ENCODE results near the gene IFITM1. TPM values are rescaled to one million over a fixed set of nuclear protein-coding genes. Genes with fewer than 3 reads are reported as not detected.
"Not testable (repeated sequence)": the region's sequence is repeated elsewhere in the genome, so short reads cannot be mapped to it uniquely, and the experiment has no call there.

Gene IFITM1
- total and polyA plus RNA-seq, 2 experiments from 2014 or later: 98.0 to 159 TPM

GRCh38 chr11:315516-315994, 1.7 kb downstream of the IFITM1 start:
- Histone ChIP-seq H3K79me2 (peaks cover 36% of the 10 kb centered on the region), H3K4me3 (peak overlapping the region; percentile 33)

GRCh38 chr11:316031-316701, 2.3 kb downstream of the IFITM1 start:
- H3K4me2 ChIP-seq: peak overlapping the region; percentile 84
- DNase-seq (ENCODE audit: low spot score): no peak

More at GRCh38 chr11:315516-315994, 1.7 kb downstream of the IFITM1 start:
- H2AFZ ChIP-seq: no peak overlapping the region
- H3K4me2 ChIP-seq: peak overlapping the region; percentile 84
- peaks cover 42% of the 10 kb centered on the region for H3K4me1 ChIP-seq (ENCODE audit: insufficient read depth)
- H3K27me3 ChIP-seq: peaks cover 14% of the 10 kb centered on the region
- H3K9me3 ChIP-seq (ENCODE audit: low read depth): no peaks in the 10 kb centered on the region
- WGBS (ENCODE audit: low lambda C conversion rate, missing lambda C conversion rate): 38% methylated on average over 25 of the region's 32 CpGs
- no peaks in the 10 kb centered on the region for H3K9me2 ChIP-seq (replicated peaks; ENCODE audit: insufficient read depth)
- TF ChIP-seq EZH2 (IDR thresholded peaks at IDR 0.05; ENCODE audit: borderline replicate concordance) (no peak), EZH2phosphoT487 (IDR thresholded peaks at IDR 0.05; ENCODE audit: low read depth, severe bottlenecking, unreplicated experiment) (no peak), CTCF (IDR thresholded peaks at IDR 0.05; ENCODE audit: poor library complexity) (no peak)
- H3K36me3 ChIP-seq (replicated peaks; ENCODE audit: insufficient read depth, low read depth): no peaks in the 10 kb centered on the region
- peak overlapping the region; percentile 28 for H3K27ac ChIP-seq
- DNase-seq (ENCODE audit: low spot score): no peak
- no peaks in the 10 kb centered on the region for H4K20me1 ChIP-seq (ENCODE audit: insufficient read depth, poor library complexity, severe bottlenecking)

GRCh38 chr11:316891-317301, 3.1 kb downstream of the IFITM1 start:
- no peak for DNase-seq (ENCODE audit: low spot score)
- Histone ChIP-seq H3K4me2 (peak overlapping the region; percentile 84), H3K79me2 (peaks cover 37% of the 10 kb centered on the region), H3K4me3 (no peak overlapping the region), H3K9me2 (replicated peaks; ENCODE audit: insufficient read depth) (no peaks in the 10 kb centered on the region), H2AFZ (no peak overlapping the region), H3K27me3 (peaks cover 14% of the 10 kb centered on the region), H3K36me3 (replicated peaks; ENCODE audit: insufficient read depth, low read depth) (no peaks in the 10 kb centered on the region), H3K4me1 (ENCODE audit: insufficient read depth) (peaks cover 42% of the 10 kb centered on the region), H3K9me3 (ENCODE audit: low read depth) (no peaks in the 10 kb centered on the region), H3K27ac (no peak overlapping the region), H4K20me1 (ENCODE audit: insufficient read depth, poor library complexity, severe bottlenecking) (no peaks in the 10 kb centered on the region)
- 37% methylated on average over 7 of the region's 7 CpGs for WGBS (ENCODE audit: low lambda C conversion rate, missing lambda C conversion rate)
- TF ChIP-seq CTCF (IDR thresholded peaks at IDR 0.05; ENCODE audit: poor library complexity) (no peak), EZH2 (IDR thresholded peaks at IDR 0.05; ENCODE audit: borderline replicate concordance) (no peak), EZH2phosphoT487 (IDR thresholded peaks at IDR 0.05; ENCODE audit: low read depth, severe bottlenecking, unreplicated experiment) (no peak)

More at GRCh38 chr11:316031-316701, 2.3 kb downstream of the IFITM1 start:
- H3K9me3 ChIP-seq (ENCODE audit: low read depth): no peaks in the 10 kb centered on the region
- no peak overlapping the region for H3K27ac ChIP-seq
- H3K4me3 ChIP-seq: peak overlapping the region; percentile 33
- H2AFZ ChIP-seq: no peak overlapping the region
- H4K20me1 ChIP-seq (ENCODE audit: insufficient read depth, poor library complexity, severe bottlenecking): no peaks in the 10 kb centered on the region
- 9% methylated on average over 43 of the region's 64 CpGs for WGBS (ENCODE audit: low lambda C conversion rate, missing lambda C conversion rate)
- peaks cover 45% of the 10 kb centered on the region for H3K4me1 ChIP-seq (ENCODE audit: insufficient read depth)
- H3K36me3 ChIP-seq (replicated peaks; ENCODE audit: insufficient read depth, low read depth): no peaks in the 10 kb centered on the region
- no peak for TF ChIP-seq CTCF (IDR thresholded peaks at IDR 0.05; ENCODE audit: poor library complexity)
- peak; percentile 66 for TF ChIP-seq EZH2phosphoT487 (IDR thresholded peaks at IDR 0.05; ENCODE audit: low read depth, severe bottlenecking, unreplicated experiment)
- peak; percentile 94 for TF ChIP-seq EZH2 (IDR thresholded peaks at IDR 0.05; ENCODE audit: borderline replicate concordance)
- peaks cover 37% of the 10 kb centered on the region for H3K79me2 ChIP-seq
- H3K9me2 ChIP-seq (replicated peaks; ENCODE audit: insufficient read depth): no peaks in the 10 kb centered on the region
- peaks cover 14% of the 10 kb centered on the region for H3K27me3 ChIP-seq

GRCh38 chr11:317668-318404, 4.0 kb downstream of the IFITM1 start:
- not testable (repeated sequence) for H3K9me2 ChIP-seq (replicated peaks; ENCODE audit: insufficient read depth); DNase-seq (ENCODE audit: low spot score); H3K4me3 ChIP-seq; H4K20me1 ChIP-seq (ENCODE audit: insufficient read depth, poor library complexity, severe bottlenecking); H3K9me3 ChIP-seq (ENCODE audit: low read depth); H3K36me3 ChIP-seq (replicated peaks; ENCODE audit: insufficient read depth, low read depth); H3K27ac ChIP-seq; H2AFZ ChIP-seq
- Histone ChIP-seq H3K27me3 (peaks cover 14% of the 10 kb centered on the region), H3K4me1 (ENCODE audit: insufficient read depth) (peaks cover 33% of the 10 kb centered on the region), H3K4me2 (peak overlapping the region; percentile 45), H3K79me2 (peaks cover 37% of the 10 kb centered on the region)
- 44% methylated on average over 9 of the region's 30 CpGs for WGBS (ENCODE audit: low lambda C conversion rate, missing lambda C conversion rate)

- H3K4me3 ChIP-seq; H3K9me3 ChIP-seq (ENCODE audit: low read depth); H2AFZ ChIP-seq; H3K9me2 ChIP-seq (replicated peaks; ENCODE audit: insufficient read depth); H3K36me3 ChIP-seq (replicated peaks; ENCODE audit: insufficient read depth, low read depth); DNase-seq (ENCODE audit: low spot score); H4K20me1 ChIP-seq (ENCODE audit: insufficient read depth, poor library complexity, severe bottlenecking): not testable (repeated sequence)
- Histone ChIP-seq H3K79me2 (peaks cover 37% of the 10 kb centered on the region), H3K27me3 (peaks cover 14% of the 10 kb centered on the region), H3K27ac (peak overlapping the region; percentile 100), H3K4me2 (peak overlapping the region; percentile 89), H3K4me1 (ENCODE audit: insufficient read depth) (peaks cover 26% of the 10 kb centered on the region)
- WGBS (ENCODE audit: low lambda C conversion rate, missing lambda C conversion rate): 8% methylated on average over 8 of the region's 79 CpGs
Observed at GRCh38 chr11:318405-319120, 4.7 kb downstream of the IFITM1 start.
